Osteoblast (primary cell): ENCODE data around the gene MLLT11. TPM values are rescaled to one million over a fixed set of nuclear protein-coding genes. Genes with fewer than 3 reads are reported as not detected.

Experiments
- DNase-seq: peaks from one replicate; pipeline ENCODE4 v3.0.0; 2011; ENCODE audit warnings: low spot score, mixed read lengths; ENCODE audit not compliant: insufficient read length; ENCODE audit errors: missing footprints
- H2AFZ ChIP-seq: 2 replicates; pipeline ENCODE4 v1.6.0; 2011; ENCODE audit warnings: mild to moderate bottlenecking, low read length
- H3K27ac ChIP-seq: 2 replicates; pipeline ENCODE4 v1.5.1; 2011; ENCODE audit warnings: mild to moderate bottlenecking, low read depth, low read length, moderate library complexity
- H3K27me3 ChIP-seq: 2 replicates; pipeline ENCODE4 v1.6.0; 2012; ENCODE audit warnings: mild to moderate bottlenecking, control low read depth, inconsistent platforms, low read length, moderate library complexity; ENCODE audit not compliant: insufficient read depth
- H3K36me3 ChIP-seq: 2 replicates; pipeline ENCODE4 v1.5.1; 2011; ENCODE audit warnings: mild to moderate bottlenecking, low read length, control low read depth, moderate library complexity; ENCODE audit not compliant: insufficient read depth
- H3K4me1 ChIP-seq: 2 replicates; pipeline ENCODE4 v1.5.1; 2011; ENCODE audit warnings: mild to moderate bottlenecking, low read length, control low read depth, moderate library complexity; ENCODE audit not compliant: insufficient read depth
- H3K4me2 ChIP-seq: 2 replicates; pipeline ENCODE4 v1.6.0; 2011; ENCODE audit warnings: mild to moderate bottlenecking, low read length; ENCODE audit not compliant: insufficient read depth
- H3K4me3 ChIP-seq: fragments of 200-600 bp; sonication (generic); 3 replicates; pipeline ENCODE4 v1.5.1; 2012; ENCODE audit warnings: mild to moderate bottlenecking, low read length, inconsistent platforms; ENCODE audit not compliant: insufficient read depth
- H3K79me2 ChIP-seq: 2 replicates; pipeline ENCODE4 v1.6.0; 2012; ENCODE audit warnings: mild to moderate bottlenecking, low read length, control low read depth, inconsistent platforms; ENCODE audit not compliant: insufficient read depth
- H3K9me3 ChIP-seq: 2 replicates; pipeline ENCODE4 v1.5.1; 2011; ENCODE audit warnings: low read depth, low read length, control low read depth
- H4K20me1 ChIP-seq: 2 replicates; pipeline ENCODE4 v1.6.0; 2012; ENCODE audit warnings: mild to moderate bottlenecking, low read length, control low read depth; ENCODE audit not compliant: insufficient read depth
- total RNA-seq: library from RNA; depleted of rRNA; stranded (reverse); fragments of >200 nt; gene quantifications from 2 replicates; pipeline ENCODE4 v1.2.3, GENCODE V29; 2012
- TF ChIP-seq, protein P1 (sequence below): IDR thresholded peaks from 2 replicates; pipeline ENCODE4 v1.5.1; 2011; ENCODE audit warnings: mild to moderate bottlenecking, low read depth, low read length, moderate library complexity; ENCODE audit errors: extremely low read depth

Gene MLLT11
- total RNA-seq, 1 donor = 1.4 TPM

DNA sequence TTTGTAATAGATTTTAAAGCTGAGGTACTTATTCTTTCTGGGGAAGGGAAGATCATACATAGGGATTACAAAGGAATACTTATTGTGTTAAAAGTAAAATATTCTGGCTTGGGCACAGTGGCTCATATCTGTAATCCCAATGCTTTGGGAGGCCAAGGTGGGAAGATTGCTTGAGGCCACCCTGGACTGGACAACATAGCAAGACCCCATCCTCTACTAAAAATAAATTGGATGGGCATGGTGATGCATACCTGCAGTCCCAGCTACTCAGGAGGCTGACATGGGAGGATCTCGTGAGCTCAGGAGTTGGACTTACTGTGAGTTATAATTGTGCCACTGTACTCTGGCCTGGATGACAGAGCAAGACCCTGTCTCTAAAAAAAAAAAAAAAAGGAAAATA lies 37.9 kb downstream of the MLLT11 start:
- Histone ChIP-seq H4K20me1 (no peaks in the 10 kb centered on the region), H2AFZ (no peak overlapping the region), H3K36me3 (no peaks in the 10 kb centered on the region), H3K4me2 (no peak overlapping the region), H3K9me3 (no peaks in the 10 kb centered on the region), H3K27ac (no peak overlapping the region), H3K79me2 (no peaks in the 10 kb centered on the region), H3K4me1 (no peaks in the 10 kb centered on the region), H3K4me3 (no peak overlapping the region), H3K27me3 (no peaks in the 10 kb centered on the region)
- TF ChIP-seq, protein P1, sequence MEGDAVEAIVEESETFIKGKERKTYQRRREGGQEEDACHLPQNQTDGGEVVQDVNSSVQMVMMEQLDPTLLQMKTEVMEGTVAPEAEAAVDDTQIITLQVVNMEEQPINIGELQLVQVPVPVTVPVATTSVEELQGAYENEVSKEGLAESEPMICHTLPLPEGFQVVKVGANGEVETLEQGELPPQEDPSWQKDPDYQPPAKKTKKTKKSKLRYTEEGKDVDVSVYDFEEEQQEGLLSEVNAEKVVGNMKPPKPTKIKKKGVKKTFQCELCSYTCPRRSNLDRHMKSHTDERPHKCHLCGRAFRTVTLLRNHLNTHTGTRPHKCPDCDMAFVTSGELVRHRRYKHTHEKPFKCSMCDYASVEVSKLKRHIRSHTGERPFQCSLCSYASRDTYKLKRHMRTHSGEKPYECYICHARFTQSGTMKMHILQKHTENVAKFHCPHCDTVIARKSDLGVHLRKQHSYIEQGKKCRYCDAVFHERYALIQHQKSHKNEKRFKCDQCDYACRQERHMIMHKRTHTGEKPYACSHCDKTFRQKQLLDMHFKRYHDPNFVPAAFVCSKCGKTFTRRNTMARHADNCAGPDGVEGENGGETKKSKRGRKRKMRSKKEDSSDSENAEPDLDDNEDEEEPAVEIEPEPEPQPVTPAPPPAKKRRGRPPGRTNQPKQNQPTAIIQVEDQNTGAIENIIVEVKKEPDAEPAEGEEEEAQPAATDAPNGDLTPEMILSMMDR = no peak
- no peak for DNase-seq

DNA sequence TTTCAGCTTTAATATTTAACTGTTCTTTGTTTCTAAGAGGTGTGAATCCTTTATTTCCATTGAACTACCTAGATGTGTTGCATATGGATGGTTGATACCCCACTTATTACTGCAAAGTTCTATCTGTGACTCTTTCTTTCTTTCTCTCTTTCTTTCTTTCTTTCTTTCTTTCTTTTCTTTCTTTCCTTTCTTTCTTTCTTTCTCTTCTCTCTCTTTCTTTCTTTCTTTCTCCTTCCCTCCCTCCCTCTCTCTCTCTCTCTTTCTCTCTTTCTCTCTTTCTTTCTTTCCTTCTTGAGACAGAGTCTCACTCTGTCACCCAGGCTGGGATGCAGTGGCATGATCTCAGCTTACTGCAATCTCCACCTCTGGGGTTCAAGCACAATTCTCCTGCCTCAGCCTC lies 44.4 kb downstream of the MLLT11 start:
- no peaks in the 10 kb centered on the region for H3K9me3 ChIP-seq
- no peak for DNase-seq
- no peak overlapping the region for H3K4me2 ChIP-seq
- no peaks in the 10 kb centered on the region for H3K36me3 ChIP-seq
- H3K4me1 ChIP-seq = peaks cover 7% of the 10 kb centered on the region
- no peak overlapping the region for H3K4me3 ChIP-seq
- no peak overlapping the region for H2AFZ ChIP-seq
- no peaks in the 10 kb centered on the region for H4K20me1 ChIP-seq
- H3K27ac ChIP-seq = no peak overlapping the region
- no peaks in the 10 kb centered on the region for H3K79me2 ChIP-seq
- H3K27me3 ChIP-seq = no peaks in the 10 kb centered on the region
- TF ChIP-seq, protein P1 = no peak

DNA sequence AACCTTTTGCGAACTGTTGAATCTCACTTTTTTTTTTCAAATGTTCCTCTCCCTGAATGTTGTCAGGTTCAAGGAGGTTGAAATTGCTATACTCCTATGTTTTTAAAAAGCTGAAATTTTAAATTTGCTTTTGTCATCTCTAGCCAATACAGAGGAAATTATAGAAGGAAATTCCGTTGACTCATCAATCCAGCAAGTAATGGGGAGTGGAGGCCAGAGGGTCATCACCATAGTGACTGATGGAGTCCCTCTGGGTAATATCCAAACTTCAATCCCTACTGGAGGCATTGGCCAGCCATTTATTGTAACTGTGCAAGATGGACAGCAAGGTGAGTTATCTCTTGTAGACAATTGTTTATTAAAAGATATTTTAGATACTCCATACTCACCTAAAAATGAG lies 46.7 kb downstream of the MLLT11 start:
- Histone ChIP-seq H2AFZ (no peak overlapping the region), H3K79me2 (no peaks in the 10 kb centered on the region), H3K4me2 (peak overlapping the region; percentile 16)

DNA sequence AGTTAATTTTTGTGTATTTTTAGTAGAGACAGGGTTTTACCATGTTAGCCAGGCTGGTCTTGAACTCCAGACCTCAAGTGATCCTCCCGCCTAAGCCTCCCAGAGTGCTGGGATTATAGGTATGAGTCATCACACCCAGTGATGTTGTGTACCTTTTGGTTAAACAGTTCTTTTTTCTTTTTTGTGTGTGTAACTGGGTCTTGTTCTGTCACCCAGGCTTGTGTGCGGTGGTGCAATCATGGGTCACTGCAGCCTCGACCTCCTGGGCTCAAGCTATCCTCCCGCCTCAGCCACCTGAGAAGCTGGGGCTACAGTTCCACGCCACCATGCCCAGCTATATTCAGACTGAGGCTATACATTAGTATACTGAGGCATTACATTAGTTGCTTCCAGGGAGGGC lies 48.1 kb downstream of the MLLT11 start:
- Histone ChIP-seq H3K79me2 (no peaks in the 10 kb centered on the region), H3K9me3 (no peaks in the 10 kb centered on the region), H3K4me1 (peaks cover 7% of the 10 kb centered on the region), H2AFZ (no peak overlapping the region), H3K27ac (no peak overlapping the region), H3K4me3 (no peak overlapping the region), H4K20me1 (no peaks in the 10 kb centered on the region), H3K36me3 (no peaks in the 10 kb centered on the region), H3K4me2 (no peak overlapping the region), H3K27me3 (no peaks in the 10 kb centered on the region)
- TF ChIP-seq, protein P1 = no peak
- DNase-seq = no peak

More for the DNA sequence above, 46.7 kb downstream of the MLLT11 start:
- no peaks in the 10 kb centered on the region for H3K9me3 ChIP-seq
- TF ChIP-seq, protein P1 = no peak
- no peak overlapping the region for H3K27ac ChIP-seq
- peak; percentile 81 for DNase-seq
- no peaks in the 10 kb centered on the region for H4K20me1 ChIP-seq
- H3K4me1 ChIP-seq = peaks cover 7% of the 10 kb centered on the region
- H3K27me3 ChIP-seq = no peaks in the 10 kb centered on the region
- H3K36me3 ChIP-seq = no peaks in the 10 kb centered on the region
- H3K4me3 ChIP-seq = no peak overlapping the region
